ENCODE data around the gene CLSTN2.

GRCh38 chr3:140532793-140533330, 597.9 kb downstream of the CLSTN2 start:
- TF ChIP-seq CTCF (IDR thresholded peaks at IDR 0.05; ENCODE audit: poor library complexity) (no peak), EZH2 (IDR thresholded peaks at IDR 0.05; ENCODE audit: borderline replicate concordance) (no peak), EZH2phosphoT487 (IDR thresholded peaks at IDR 0.05; ENCODE audit: low read depth, severe bottlenecking, unreplicated experiment) (no peak)

Measured in hepatocyte (in vitro differentiated cells).